ENCODE results near the gene SLC19A1.

SLC19A1 gene

GRCh38 chr21:45546636-45547544 is 4.7 kb upstream of the SLC19A1 start:
- H3K4me3 ChIP-seq (ENCODE audit: low read depth, low read length): no peak overlapping the region
- no peak for TF ChIP-seq CTCF (IDR thresholded peaks at IDR 0.05; ENCODE audit: low read depth, low read length)

- no peak for TF ChIP-seq CTCF (IDR thresholded peaks at IDR 0.05; ENCODE audit: low read depth, low read length)
- no peak overlapping the region for H3K4me3 ChIP-seq (ENCODE audit: low read depth, low read length)
These were observed 3.7 kb upstream of the SLC19A1 start for GRCh38 chr21:45545691-45546531.

- TF ChIP-seq CTCF (IDR thresholded peaks at IDR 0.05; ENCODE audit: low read depth, low read length): no peak
- no peak overlapping the region for H3K4me3 ChIP-seq (ENCODE audit: low read depth, low read length)
These were observed 3.0 kb upstream of the SLC19A1 start for GRCh38 chr21:45545236-45545570.

- no peak overlapping the region for H3K4me3 ChIP-seq (ENCODE audit: low read depth, low read length)
- no peak for TF ChIP-seq CTCF (IDR thresholded peaks at IDR 0.05; ENCODE audit: low read depth, low read length)
These were observed 2.4 kb upstream of the SLC19A1 start for GRCh38 chr21:45544449-45545235.

GRCh38 chr21:45543710-45544448 is 1.6 kb upstream of the SLC19A1 start:
- no peak for TF ChIP-seq CTCF (IDR thresholded peaks at IDR 0.05; ENCODE audit: low read depth, low read length)
- no peak overlapping the region for H3K4me3 ChIP-seq (ENCODE audit: low read depth, low read length)

GRCh38 chr21:45543371-45543709 is 1.1 kb upstream of the SLC19A1 start:
- no peak for TF ChIP-seq CTCF (IDR thresholded peaks at IDR 0.05; ENCODE audit: low read depth, low read length)
- no peak overlapping the region for H3K4me3 ChIP-seq (ENCODE audit: low read depth, low read length)

Measured in WI38 (cell line).